Activated CD4-positive, alpha-beta memory T cell treated with anti-CD3 and anti-CD28 coated beads, Interleukin-2, amount 10 ng/mL, durations not matched to agents 7 days and 5 days (primary cell): ENCODE measurements around the gene UPK2. TPM values are rescaled to one million over a fixed set of nuclear protein-coding genes. Genes with fewer than 3 reads are reported as not detected.
"Not testable (repeated sequence)": the region's sequence is repeated elsewhere in the genome, so short reads cannot be mapped to it uniquely, and the experiment has no call there.

ENCODE experiments used
- CTCF ChIA-PET: fragments of 350-600 bp; sonication (Branson Sonifier 250); formaldehyde crosslinking; loops from one replicate; lab custom pipeline; 2021; ENCODE audit warnings: antibody characterized with exemption, inconsistent platforms; lab: Charles Lee
- POLR2A ChIA-PET: fragments of 350-600 bp; sonication (Branson Sonifier 250); formaldehyde crosslinking; loops from one replicate; lab custom pipeline; 2021; ENCODE audit warnings: antibody characterized with exemption; lab: Charles Lee
- DNase-seq: peaks from one replicate; pipeline ENCODE4 v3.0.0-alpha.2; 2020
- H3K27ac Mint-ChIP-seq: one replicate; pipeline ENCODE4 v1.8.0; 2021; ENCODE audit warnings: mild to moderate bottlenecking, mixed read lengths
- H3K27me3 Mint-ChIP-seq: one replicate; pipeline ENCODE4 v1.8.0; 2021; ENCODE audit warnings: mixed read lengths
- H3K36me3 Mint-ChIP-seq: one replicate; pipeline ENCODE4 v1.8.0; 2021; ENCODE audit warnings: low read depth, mixed read lengths
- H3K4me1 Mint-ChIP-seq: one replicate; pipeline ENCODE4 v1.8.0; 2021; ENCODE audit warnings: mixed read lengths
- H3K4me3 Mint-ChIP-seq: one replicate; pipeline ENCODE4 v1.8.0; 2021; ENCODE audit warnings: mild to moderate bottlenecking, mixed read lengths
- H3K9me3 Mint-ChIP-seq: one replicate; pipeline ENCODE4 v1.8.0; 2021; ENCODE audit warnings: mixed read lengths
- total RNA-seq, 2 experiments: library from RNA; stranded (reverse); gene quantifications; one replicate each; pipeline ENCODE4 v1.2.3, GENCODE V29; 2021

UPK2 gene
- total RNA-seq, 2 experiments from 2014 or later, result not detected

DNA sequence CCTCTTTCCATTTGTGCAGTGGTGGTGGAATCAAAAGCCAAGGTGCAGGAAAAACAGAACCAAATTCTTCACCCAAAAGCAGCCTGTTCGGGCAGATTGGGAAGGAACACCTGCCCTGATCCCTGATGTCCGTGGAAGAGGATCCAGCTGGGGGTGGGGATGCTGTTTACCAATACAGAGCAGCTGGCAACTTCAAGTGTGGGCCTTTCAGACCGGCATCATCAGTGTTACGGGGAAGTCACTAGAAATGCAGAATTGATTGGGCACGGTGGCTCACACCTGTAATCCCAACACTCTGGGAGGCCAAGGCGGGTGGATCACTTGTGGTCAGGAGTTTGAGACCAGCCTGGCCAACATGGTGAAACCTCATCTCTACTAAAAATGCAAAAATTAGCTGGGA, 2.1 kb upstream of the UPK2 start:
- H3K27ac Mint-ChIP-seq, DNase-seq, H3K36me3 Mint-ChIP-seq, H3K4me1 Mint-ChIP-seq, H3K4me3 Mint-ChIP-seq, H3K9me3 Mint-ChIP-seq, POLR2A ChIA-PET: not testable (repeated sequence)
- CTCF ChIA-PET, result interaction anchor here (1.0 to 1.5 kb wide), 2 partner anchors 14 to 22 kb away, joined by 3 read pairs; no protein-coding TSS in a partner anchor
- peaks cover 22% of the 10 kb centered on the region for H3K27me3 Mint-ChIP-seq

DNA sequence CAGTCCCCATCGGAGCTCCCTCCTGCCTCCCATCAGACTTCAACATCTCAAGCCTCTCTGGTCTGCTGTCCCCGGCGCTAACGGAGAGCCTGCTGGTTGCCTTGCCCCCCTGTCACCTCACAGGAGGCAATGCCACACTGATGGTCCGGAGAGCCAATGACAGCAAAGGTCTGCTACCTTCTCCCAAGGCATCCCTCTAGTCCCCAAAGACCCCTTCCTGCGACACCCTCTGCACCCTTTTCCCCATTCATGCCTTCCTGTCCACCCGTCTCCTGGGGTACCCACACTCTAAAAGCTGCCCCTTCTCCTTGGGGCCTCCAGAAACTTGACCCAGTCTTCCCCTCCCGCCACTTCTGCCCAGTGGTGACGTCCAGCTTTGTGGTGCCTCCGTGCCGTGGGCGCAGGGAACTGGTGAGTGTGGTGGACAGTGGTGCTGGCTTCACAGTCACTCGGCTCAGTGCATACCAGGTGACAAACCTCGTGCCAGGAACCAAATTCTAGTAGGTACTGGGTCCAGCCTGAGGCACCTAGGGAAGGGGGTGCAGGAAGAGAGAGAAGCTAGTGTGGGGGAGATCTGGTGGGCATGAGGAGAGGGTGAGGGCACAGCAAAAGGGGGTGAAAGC, 860 bp downstream of the UPK2 start:
- Mint-ChIP-seq H3K27ac (no peak overlapping the region), H3K36me3 (no peaks in the 10 kb centered on the region), H3K4me3 (no peak overlapping the region), H3K9me3 (no peaks in the 10 kb centered on the region), H3K27me3 (peaks cover 16% of the 10 kb centered on the region), H3K4me1 (no peaks in the 10 kb centered on the region)
- no peak for DNase-seq
- ChIA-PET POLR2A (interaction anchor here (1.2 kb wide), 1 partner anchor 41 kb away, joined by 3 read pairs; the partner anchor contains the start of gene CENATAC), CTCF (interaction anchor here (0.5 to 1.4 kb wide), 14 partner anchors 14 to 345 kb away, joined by 3 to 5 read pairs (median 4); no protein-coding TSS in a partner anchor)

DNA sequence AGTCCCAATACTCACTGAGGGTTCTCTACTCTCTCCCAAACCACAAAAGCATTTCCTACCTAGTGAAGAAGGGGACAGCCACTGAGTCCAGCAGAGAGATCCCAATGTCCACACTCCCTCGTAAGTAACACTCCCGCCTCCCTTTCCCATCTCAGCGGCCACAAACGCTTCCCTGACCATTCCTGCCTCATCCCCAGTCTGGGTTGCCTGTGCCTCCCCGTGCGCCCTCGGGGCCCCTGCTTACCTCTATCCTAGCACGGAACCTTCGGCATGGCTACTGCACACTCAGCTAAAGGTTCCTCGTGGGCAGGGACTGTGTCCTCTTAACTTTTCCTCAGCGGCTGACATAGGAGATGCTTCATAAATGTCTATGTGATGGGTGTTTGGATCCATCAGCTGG, 1.5 kb downstream of the UPK2 start:
- ChIA-PET POLR2A (no interaction called here), CTCF (interaction anchor here (0.5 to 1.4 kb wide), 11 partner anchors 11 to 345 kb away, joined by 3 to 5 read pairs (median 4); no protein-coding TSS in a partner anchor)
- Mint-ChIP-seq H3K4me1 (no peaks in the 10 kb centered on the region), H3K9me3 (no peaks in the 10 kb centered on the region), H3K4me3 (no peak overlapping the region), H3K27me3 (peaks cover 16% of the 10 kb centered on the region), H3K36me3 (no peaks in the 10 kb centered on the region), H3K27ac (no peak overlapping the region)
- DNase-seq, result no peak

DNA sequence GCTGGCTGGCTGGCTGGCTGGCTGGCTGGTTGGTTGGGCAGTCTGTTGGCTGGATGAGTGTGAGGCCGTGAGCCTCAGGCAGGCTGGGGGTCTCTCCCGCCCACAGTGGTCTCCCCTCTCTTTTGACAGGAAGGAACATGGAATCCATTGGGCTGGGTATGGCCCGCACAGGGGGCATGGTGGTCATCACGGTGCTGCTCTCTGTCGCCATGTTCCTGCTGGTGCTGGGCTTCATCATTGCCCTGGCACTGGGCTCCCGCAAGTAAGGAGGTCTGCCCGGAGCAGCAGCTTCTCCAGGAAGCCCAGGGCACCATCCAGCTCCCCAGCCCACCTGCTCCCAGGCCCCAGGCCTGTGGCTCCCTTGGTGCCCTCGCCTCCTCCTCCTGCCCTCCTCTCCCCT, 1.9 kb downstream of the UPK2 start:
- Mint-ChIP-seq H3K4me3 (no peak overlapping the region), H3K27me3 (peaks cover 15% of the 10 kb centered on the region), H3K9me3 (no peaks in the 10 kb centered on the region), H3K27ac (no peak overlapping the region), H3K4me1 (no peaks in the 10 kb centered on the region), H3K36me3 (no peaks in the 10 kb centered on the region)
- CTCF ChIA-PET, result interaction anchor here (0.9 to 1.4 kb wide), 5 partner anchors 11 to 88 kb away, joined by 4 to 5 read pairs (median 4); no protein-coding TSS in a partner anchor
- POLR2A ChIA-PET, result no interaction called here
- DNase-seq, result no peak

DNA sequence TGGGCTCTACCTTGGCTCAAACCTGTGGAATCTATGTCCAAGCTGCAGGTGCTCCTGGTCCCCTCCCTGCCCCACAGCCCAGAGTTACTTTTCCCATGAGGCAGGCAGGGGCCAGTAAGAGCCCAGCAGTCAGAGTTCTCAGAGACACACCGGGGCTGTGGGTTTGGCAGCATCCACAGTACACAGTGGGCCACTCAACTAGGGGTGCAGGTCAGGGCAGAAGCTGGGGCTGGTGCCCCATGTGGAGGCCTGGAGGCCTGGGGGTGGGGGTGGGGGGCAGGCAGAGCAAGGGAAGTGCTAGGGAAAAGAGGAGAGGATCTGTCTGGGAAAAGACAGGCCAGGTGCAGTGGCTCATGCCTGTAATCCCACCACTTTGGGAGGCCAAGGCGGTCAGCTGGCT, 2.5 kb downstream of the UPK2 start:
- no peak overlapping the region for H3K27ac Mint-ChIP-seq
- peaks cover 11% of the 10 kb centered on the region for H3K27me3 Mint-ChIP-seq
- H3K9me3 Mint-ChIP-seq, result no peaks in the 10 kb centered on the region
- no peaks in the 10 kb centered on the region for H3K36me3 Mint-ChIP-seq
- CTCF ChIA-PET, result no interaction called here
- no peak for DNase-seq
- H3K4me3 Mint-ChIP-seq, result no peak overlapping the region
- POLR2A ChIA-PET, result interaction anchor here (1.3 kb wide), 1 partner anchor 50 kb away, joined by 3 read pairs; no protein-coding TSS in a partner anchor
- no peaks in the 10 kb centered on the region for H3K4me1 Mint-ChIP-seq

DNA sequence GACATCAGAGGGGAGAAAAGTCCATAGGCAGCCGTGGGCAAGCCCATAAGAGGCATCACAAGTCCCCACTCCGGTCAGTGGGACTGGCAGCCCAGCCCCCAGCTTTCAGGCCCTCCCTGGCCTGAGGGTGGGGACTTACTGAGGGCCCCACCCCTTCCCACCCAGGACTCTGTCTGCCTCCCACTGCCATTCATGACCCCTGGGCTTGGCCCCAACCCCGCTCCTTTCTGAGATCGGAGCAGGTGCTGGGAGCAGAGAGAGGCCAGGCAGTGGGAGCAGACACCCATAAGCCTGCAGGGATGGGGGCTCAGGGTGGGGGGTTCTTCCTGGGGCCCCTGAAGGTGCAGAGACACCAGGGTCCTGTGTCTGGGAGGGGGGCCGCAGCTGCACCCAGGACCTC, 5.1 kb downstream of the UPK2 start:
- H3K27ac Mint-ChIP-seq, result no peak overlapping the region
- no peaks in the 10 kb centered on the region for H3K36me3 Mint-ChIP-seq
- H3K27me3 Mint-ChIP-seq, result peaks cover 2% of the 10 kb centered on the region
- POLR2A ChIA-PET, result no interaction called here
- CTCF ChIA-PET, result no interaction called here
- DNase-seq, result no peak
- no peak overlapping the region for H3K4me3 Mint-ChIP-seq
- no peaks in the 10 kb centered on the region for H3K4me1 Mint-ChIP-seq
- no peaks in the 10 kb centered on the region for H3K9me3 Mint-ChIP-seq

DNA sequence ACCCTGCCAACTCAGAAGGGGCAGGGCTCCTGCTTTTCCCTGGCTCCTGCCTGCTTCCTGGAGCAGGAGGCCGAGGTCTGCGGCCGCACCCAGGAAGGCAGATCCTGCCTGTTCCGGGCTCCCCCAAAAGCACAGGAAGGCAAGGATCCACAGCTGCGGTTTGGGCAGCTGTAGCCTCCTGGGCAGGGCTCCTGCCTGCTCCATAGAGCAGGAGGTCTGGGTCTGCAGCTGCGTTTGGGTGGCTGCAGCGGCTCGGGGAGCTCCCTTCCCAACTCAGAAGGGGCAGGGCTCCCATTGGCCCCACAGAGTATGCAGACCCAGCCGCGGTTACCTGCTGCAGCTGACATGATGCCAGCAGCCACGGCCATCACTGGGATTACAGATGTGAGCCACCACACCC, 5.5 kb downstream of the UPK2 start:
- H3K4me1 Mint-ChIP-seq, result no peaks in the 10 kb centered on the region
- no peaks in the 10 kb centered on the region for H3K36me3 Mint-ChIP-seq
- DNase-seq, result no peak
- H3K27me3 Mint-ChIP-seq, result peaks cover 2% of the 10 kb centered on the region
- no peak overlapping the region for H3K4me3 Mint-ChIP-seq
- H3K27ac Mint-ChIP-seq, result no peak overlapping the region
- CTCF ChIA-PET, result interaction anchor here (0.9 kb wide), 1 partner anchor 31 kb away, joined by 3 read pairs; no protein-coding TSS in a partner anchor
- POLR2A ChIA-PET, result no interaction called here
- no peaks in the 10 kb centered on the region for H3K9me3 Mint-ChIP-seq

DNA sequence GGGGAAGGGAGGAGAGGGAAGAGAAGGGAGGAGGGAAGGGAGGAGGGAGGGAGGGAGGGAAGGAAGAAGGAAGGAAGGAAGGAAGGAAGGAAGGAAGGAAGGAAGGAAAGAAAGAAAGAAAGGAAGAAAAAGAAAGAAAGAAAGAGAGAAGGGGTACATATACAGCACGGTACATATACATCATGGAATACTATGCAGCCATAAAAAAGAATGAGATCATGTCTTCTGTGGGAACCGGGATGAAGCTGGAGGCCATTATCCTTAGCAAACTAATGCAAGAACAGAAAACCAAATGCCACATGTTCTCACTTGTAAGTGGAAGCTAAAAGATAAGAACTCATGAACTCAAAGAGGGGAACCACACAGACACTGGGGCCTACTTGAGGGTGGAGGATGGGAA, 13.4 kb downstream of the UPK2 start:
- DNase-seq, H3K27me3 Mint-ChIP-seq, H3K36me3 Mint-ChIP-seq, H3K27ac Mint-ChIP-seq, POLR2A ChIA-PET, CTCF ChIA-PET, H3K9me3 Mint-ChIP-seq, H3K4me1 Mint-ChIP-seq, H3K4me3 Mint-ChIP-seq: not testable (repeated sequence)

DNA sequence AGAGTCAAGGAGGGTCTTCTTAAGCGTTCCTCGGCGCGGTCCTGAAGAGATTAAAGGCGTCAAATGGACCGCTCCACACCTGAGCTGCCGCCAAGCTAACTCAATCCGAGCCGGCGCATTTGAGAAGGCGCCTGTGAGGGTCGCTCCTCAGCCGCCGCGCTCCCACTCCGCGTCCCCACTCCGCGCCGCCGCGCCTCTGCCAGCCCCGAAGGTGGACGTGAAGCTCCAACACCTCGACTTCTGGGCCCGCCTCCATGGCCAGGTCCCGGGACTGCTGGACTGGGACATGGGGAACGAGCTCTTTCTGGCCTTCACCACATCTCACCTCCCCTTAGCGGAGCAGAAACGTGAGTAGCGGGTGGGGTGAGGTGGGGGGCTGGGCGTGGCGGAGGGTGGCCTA, 15.5 kb downstream of the UPK2 start, which contains the start of gene FOXR1:
Gene FOXR1, plus strand, starts transcription at position 116 of the 400 bp plus-strand sequence. Its CDS starts 171 bp downstream, at position 287.
- CTCF ChIA-PET, result no interaction called here
- Mint-ChIP-seq H3K27ac (no peak within 1 kb of the TSS), H3K4me1 (no peaks in the 10 kb centered on the region), H3K9me3 (no peaks in the 10 kb centered on the region), H3K36me3 (no peaks in the 10 kb centered on the region), H3K27me3 (peaks cover 19% of the 10 kb centered on the region), H3K4me3 (no peak within 1 kb of the TSS)
- POLR2A ChIA-PET, result interaction anchor here (0.6 kb wide), 1 partner anchor 1353 kb away, joined by 3 read pairs; no protein-coding TSS in a partner anchor
- no peak for DNase-seq

DNA sequence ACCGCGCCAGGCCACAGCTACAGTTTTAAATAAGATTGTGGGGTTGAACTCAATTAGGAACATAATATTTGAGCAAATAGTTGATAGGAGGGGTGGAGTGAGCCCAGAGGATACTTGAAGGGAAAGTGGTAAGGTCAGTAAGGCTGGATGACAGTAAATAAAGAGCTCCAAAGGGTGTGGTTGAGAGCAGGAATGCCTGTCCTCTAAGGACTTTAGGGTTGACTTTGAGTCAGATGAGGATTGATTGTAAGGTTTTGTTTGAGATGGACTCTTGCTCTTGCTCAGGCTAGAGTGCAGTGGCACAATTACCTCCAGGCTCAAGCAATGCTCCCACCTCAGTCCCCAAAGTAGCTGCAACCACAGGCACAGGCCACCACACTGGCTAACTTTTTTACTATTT, 17.9 kb downstream of the UPK2 start:
- H3K4me3 Mint-ChIP-seq, result no peak overlapping the region
- DNase-seq, result no peak
- H3K27me3 Mint-ChIP-seq, result peaks cover 16% of the 10 kb centered on the region
- POLR2A ChIA-PET, result interaction anchor here (0.8 kb wide), 1 partner anchor 23 kb away, joined by 3 read pairs; no protein-coding TSS in a partner anchor
- H3K36me3 Mint-ChIP-seq, result no peaks in the 10 kb centered on the region
- H3K9me3 Mint-ChIP-seq, result no peaks in the 10 kb centered on the region
- CTCF ChIA-PET, result interaction anchor here (1.7 kb wide), 1 partner anchor 44 kb away, joined by 4 read pairs; no protein-coding TSS in a partner anchor
- no peaks in the 10 kb centered on the region for H3K4me1 Mint-ChIP-seq
- H3K27ac Mint-ChIP-seq, result no peak overlapping the region

DNA sequence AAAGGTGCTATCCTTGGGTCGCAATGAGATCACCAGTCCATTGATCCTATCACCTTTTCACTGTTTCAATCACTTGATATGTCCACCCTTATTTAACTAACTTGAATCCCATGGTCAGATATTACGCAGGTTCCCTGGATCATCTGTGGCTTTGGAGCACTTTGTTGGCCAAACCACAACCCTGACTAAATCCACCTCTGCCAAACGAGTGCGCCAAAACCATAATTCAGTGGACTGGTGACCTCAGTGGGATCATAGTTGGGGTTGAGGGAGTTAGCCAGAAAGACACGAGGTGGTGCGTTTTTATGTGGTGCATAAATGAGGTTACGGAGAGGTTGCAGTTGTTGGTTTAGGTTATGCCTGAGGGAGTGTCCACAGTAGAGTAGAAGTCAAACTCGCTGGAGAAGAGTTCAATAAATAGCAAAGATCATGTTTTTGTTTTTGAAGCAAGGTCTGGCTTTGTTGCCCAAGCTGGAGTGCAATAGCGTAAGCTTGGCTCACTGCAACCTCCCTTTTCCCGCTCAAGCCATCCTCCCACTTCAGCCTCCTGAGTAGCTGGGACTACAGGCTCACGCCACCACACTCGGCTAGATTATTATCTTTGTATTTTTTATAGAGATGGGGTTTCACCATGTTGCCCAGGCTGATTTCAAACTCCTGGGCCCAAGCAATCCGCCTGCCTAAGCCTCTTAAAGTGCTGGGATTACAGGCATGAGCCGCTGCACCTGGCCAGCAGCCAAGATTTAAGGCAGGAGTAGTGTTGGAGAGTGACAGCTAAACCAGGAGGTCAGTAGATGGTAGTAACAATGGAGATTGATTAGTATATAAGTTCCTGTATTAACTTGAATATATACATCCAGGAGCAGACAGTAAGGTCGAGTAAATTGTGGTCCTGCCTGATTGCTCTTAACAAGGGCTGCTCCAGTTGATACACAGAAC, 19.9 kb downstream of the UPK2 start:
- no peaks in the 10 kb centered on the region for H3K9me3 Mint-ChIP-seq
- H3K27ac Mint-ChIP-seq, result no peak overlapping the region
- no peaks in the 10 kb centered on the region for H3K36me3 Mint-ChIP-seq
- H3K4me3 Mint-ChIP-seq, result no peak overlapping the region
- H3K27me3 Mint-ChIP-seq, result peaks cover 16% of the 10 kb centered on the region
- no peak for DNase-seq
- no peaks in the 10 kb centered on the region for H3K4me1 Mint-ChIP-seq
- CTCF ChIA-PET, result no interaction called here
- POLR2A ChIA-PET, result no interaction called here

DNA sequence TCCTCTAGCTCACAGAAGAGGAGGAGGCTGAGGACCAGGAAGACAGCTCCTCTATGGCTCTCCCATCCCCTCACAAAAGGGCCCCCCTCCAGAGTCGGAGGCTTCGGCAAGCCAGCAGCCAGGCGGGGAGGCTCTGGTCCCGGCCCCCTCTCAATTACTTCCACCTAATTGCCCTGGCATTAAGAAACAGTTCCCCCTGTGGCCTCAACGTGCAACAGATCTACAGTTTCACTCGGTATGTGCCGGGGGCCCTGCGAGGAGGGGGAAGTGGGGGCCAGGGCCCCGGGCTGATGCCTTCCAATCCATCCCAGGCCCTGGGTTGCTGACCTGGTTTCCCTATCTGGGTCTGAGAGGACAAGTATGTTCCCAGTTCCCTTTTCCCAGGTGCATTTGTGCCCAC, 23.3 kb downstream of the UPK2 start:
- Mint-ChIP-seq H3K27ac (no peak overlapping the region), H3K36me3 (no peaks in the 10 kb centered on the region), H3K27me3 (peaks cover 11% of the 10 kb centered on the region), H3K4me3 (no peak overlapping the region), H3K4me1 (no peaks in the 10 kb centered on the region), H3K9me3 (no peaks in the 10 kb centered on the region)
- POLR2A ChIA-PET, result no interaction called here
- CTCF ChIA-PET, result no interaction called here
- DNase-seq, result no peak
